ENCODE data around the gene NSUN3. TPM values are rescaled to one million over a fixed set of nuclear protein-coding genes. Genes with fewer than 3 reads are reported as not detected.

NSUN3 gene
- total RNA-seq, 1 experiment from 2014 or later = 14.4 TPM

- Histone ChIP-seq H3K4me1 (ENCODE audit: control insufficient read depth, insufficient read depth, low read length) (no peaks in the 10 kb centered on the region), H3K27ac (ENCODE audit: low read length) (no peak overlapping the region), H3K27me3 (ENCODE audit: control insufficient read depth, insufficient read depth, low read length) (no peaks in the 10 kb centered on the region; the same call in 1 of the 2 replicates), H3K4me3 (ENCODE audit: low read depth in 2 of 2, low read length in 2 of 2) (no peak overlapping the region), H3K36me3 (ENCODE audit: control insufficient read depth, insufficient read depth, low read length) (no peaks in the 10 kb centered on the region), H3K9me3 (ENCODE audit: control insufficient read depth, insufficient read depth, low read depth, low read length) (no peaks in the 10 kb centered on the region)
- intact Hi-C loops (cut with micrococcal nuclease; ENCODE audit: unreplicated experiment) (no loop called here), in situ Hi-C loops (cut with HindIII; ENCODE audit: low pct_unique_long_range_greater_than_20kb, low sequenced_read_pairs) (no loop called here)
- ATAC-seq (no peak), DNase-seq (ENCODE audit: low read depth, low spot score) (no peak)
- ChIA-PET CTCF (no interaction called here), POLR2A (no interaction called here)
- BruUV-seq (replicated peaks) = no TSS peak
- TF ChIP-seq, protein P1, sequence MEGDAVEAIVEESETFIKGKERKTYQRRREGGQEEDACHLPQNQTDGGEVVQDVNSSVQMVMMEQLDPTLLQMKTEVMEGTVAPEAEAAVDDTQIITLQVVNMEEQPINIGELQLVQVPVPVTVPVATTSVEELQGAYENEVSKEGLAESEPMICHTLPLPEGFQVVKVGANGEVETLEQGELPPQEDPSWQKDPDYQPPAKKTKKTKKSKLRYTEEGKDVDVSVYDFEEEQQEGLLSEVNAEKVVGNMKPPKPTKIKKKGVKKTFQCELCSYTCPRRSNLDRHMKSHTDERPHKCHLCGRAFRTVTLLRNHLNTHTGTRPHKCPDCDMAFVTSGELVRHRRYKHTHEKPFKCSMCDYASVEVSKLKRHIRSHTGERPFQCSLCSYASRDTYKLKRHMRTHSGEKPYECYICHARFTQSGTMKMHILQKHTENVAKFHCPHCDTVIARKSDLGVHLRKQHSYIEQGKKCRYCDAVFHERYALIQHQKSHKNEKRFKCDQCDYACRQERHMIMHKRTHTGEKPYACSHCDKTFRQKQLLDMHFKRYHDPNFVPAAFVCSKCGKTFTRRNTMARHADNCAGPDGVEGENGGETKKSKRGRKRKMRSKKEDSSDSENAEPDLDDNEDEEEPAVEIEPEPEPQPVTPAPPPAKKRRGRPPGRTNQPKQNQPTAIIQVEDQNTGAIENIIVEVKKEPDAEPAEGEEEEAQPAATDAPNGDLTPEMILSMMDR (IDR thresholded peaks at IDR 0.05) = no peak
- TF ChIP-seq POLR2AphosphoS5 (IDR thresholded peaks at IDR 0.05; ENCODE audit: low read depth, low read length) (no peak), SIN3A (IDR thresholded peaks at IDR 0.05; ENCODE audit: borderline replicate concordance, insufficient read depth, low read depth, low read length) (no peak), REST (IDR thresholded peaks at IDR 0.05; ENCODE audit: insufficient read depth in 1 of 2, low read depth in 2 of 2, low read length in 1 of 2) (no peak), TCF7L2 (IDR thresholded peaks at IDR 0.05; ENCODE audit: low read depth, low read length) (no peak)
Observed at GRCh38 chr3:94176988-94177745, 114.3 kb downstream of the NSUN3 start.

Other genes starting within 250 kb of the NSUN3 start
- gene PROS1, start 89.2 kb upstream of the NSUN3 start, total RNA-seq (2021; ENCODE audit: unreplicated experiment) = 16.8 TPM
- 26.6 TPM for gene ARL13B, start 82.9 kb upstream of the NSUN3 start, total RNA-seq (2021; ENCODE audit: unreplicated experiment)
- gene STX19, start 34.5 kb upstream of the NSUN3 start, total RNA-seq (2021; ENCODE audit: unreplicated experiment) = not detected
- 2.7 TPM for gene DHFR2, start 145 bp upstream of the NSUN3 start, total RNA-seq (2021; ENCODE audit: unreplicated experiment)